Colonic mucosa (tissue), 4 donors: ENCODE data around the gene EHMT2. TPM values are rescaled to one million over a fixed set of nuclear protein-coding genes. Genes with fewer than 3 reads are reported as not detected.

Experiments used
- DNase-seq: peaks from one replicate; pipeline ENCODE4 v3.0.0-alpha.2; 2020
- H3K27ac ChIP-seq: fragments of 200-600 bp; one replicate; pipeline ENCODE4 v1.8.0; 2021
- H3K27me3 ChIP-seq: fragments of 200-600 bp; one replicate; pipeline ENCODE4 v1.8.0; 2021
- H3K36me3 ChIP-seq: fragments of 200-600 bp; one replicate; pipeline ENCODE4 v1.8.0; 2021
- H3K4me1 ChIP-seq: fragments of 200-600 bp; one replicate; pipeline ENCODE4 v1.8.0; 2021; ENCODE audit warnings: mild to moderate bottlenecking
- H3K4me3 ChIP-seq: fragments of 200-600 bp; one replicate; pipeline ENCODE4 v1.8.0; 2021
- H3K9ac ChIP-seq, 2 donors: one replicate each; pipeline ENCODE4 v1.7.0; 2013; ENCODE audit warnings: control low read depth in 2 of 2, low read depth in 2 of 2, low read length in 2 of 2
- H3K9me3 ChIP-seq: fragments of 200-600 bp; one replicate; pipeline ENCODE4 v1.8.0; 2021
- CTCF ChIP-seq: fragments of 200-600 bp; IDR thresholded peaks from one replicate; pipeline ENCODE4 v1.8.0; 2022; ENCODE audit warnings: antibody characterized with exemption, mild to moderate bottlenecking
- intact Hi-C: fragments of 100-400 bp; cut with DNase I; formaldehyde crosslinking; loops from one replicate; pipeline ENCODE4 v1.14.1; 2022
- total RNA-seq, 2 donors: library from RNA; stranded (reverse); fragmentation: NEBNext Ultra II Directional in 1 of 2; extraction: Animal tissue kit (Norgen Biotek cat#: 25700) in 1 of 2; gene quantifications; one replicate each; pipeline ENCODE4 v1.2.1, GENCODE V29; 2021
- donor health status: healthy.
- donor health status: DM: no; HTN: no; CAD: no.
- donor health status: DM: no; HTN: no; CAD: no.

The EHMT2 gene
- total RNA-seq, 2 donors from 2014 or later, result 28.4 to 52.1 TPM

- no peak for TF ChIP-seq CTCF
- intact Hi-C loops, result loop anchor here (5.0 kb wide), 1 partner anchor 46 kb away; no protein-coding TSS in a partner anchor
- Histone ChIP-seq H3K4me1 (peaks cover 18% of the 10 kb centered on the region), H3K4me3 (peak overlapping the region; percentile 85), H3K36me3 (peaks cover 10% of the 10 kb centered on the region), H3K9me3 (no peaks in the 10 kb centered on the region), H3K9ac (peak overlapping the region; percentile 55 to 99), H3K27me3 (no peaks in the 10 kb centered on the region), H3K27ac (peak overlapping the region; percentile 91)
- DNase-seq, result no peak
Measured at GRCh38 chr6:31836474-31837368, 60.8 kb downstream of the EHMT2 start.

GRCh38 chr6:31836047-31836473 lies 61.4 kb downstream of the EHMT2 start:
- Histone ChIP-seq H3K9me3 (no peaks in the 10 kb centered on the region), H3K27ac (peak overlapping the region; percentile 91), H3K27me3 (no peaks in the 10 kb centered on the region), H3K9ac (peak overlapping the region; percentile 55 to 99), H3K36me3 (peaks cover 10% of the 10 kb centered on the region), H3K4me3 (peak overlapping the region; percentile 85), H3K4me1 (peaks cover 20% of the 10 kb centered on the region)
- intact Hi-C loops, result loop anchor here (5.0 kb wide), 1 partner anchor 46 kb away; no protein-coding TSS in a partner anchor
- no peak for TF ChIP-seq CTCF
- DNase-seq, result peak; percentile 29

- peaks cover 23% of the 10 kb centered on the region for H3K4me1 ChIP-seq
- DNase-seq, result peak; percentile 92
- intact Hi-C loops, result loop anchor here (5.0 kb wide), 2 partner anchors 48 to 62 kb away; no protein-coding TSS in a partner anchor
Measured at GRCh38 chr6:31834367-31835250, 62.9 kb downstream of the EHMT2 start.

GRCh38 chr6:31831350-31832215 lies 65.9 kb downstream of the EHMT2 start:
- Histone ChIP-seq H3K4me3 (peak overlapping the region; percentile 62), H3K27me3 (no peaks in the 10 kb centered on the region), H3K9me3 (no peaks in the 10 kb centered on the region), H3K36me3 (no peaks in the 10 kb centered on the region), H3K9ac (peak overlapping the region; percentile 15 to 91), H3K4me1 (peaks cover 10% of the 10 kb centered on the region), H3K27ac (peak overlapping the region; percentile 91)
- no peak for TF ChIP-seq CTCF
- intact Hi-C loops, result loop anchor here (5.0 kb wide), 1 partner anchor 59 kb away; no protein-coding TSS in a partner anchor
- peak; percentile 58 for DNase-seq

More at GRCh38 chr6:31834367-31835250, 62.9 kb downstream of the EHMT2 start:
- Histone ChIP-seq H3K27me3 (no peaks in the 10 kb centered on the region), H3K9me3 (no peaks in the 10 kb centered on the region), H3K4me3 (peak overlapping the region; percentile 85), H3K36me3 (peaks cover 10% of the 10 kb centered on the region), H3K9ac (peak overlapping the region; percentile 99), H3K27ac (peak overlapping the region; percentile 91)
- no peak for TF ChIP-seq CTCF
